Chondrocyte (in vitro differentiated cells): ENCODE data around the gene SYNPO2. TPM values are rescaled to one million over a fixed set of nuclear protein-coding genes. Genes with fewer than 3 reads are reported as not detected.

Source experiments
- DNase-seq: peaks from one replicate; pipeline ENCODE4 v3.0.0; 2021; ENCODE audit warnings: mixed read lengths, low spot score
- H3K27ac Mint-ChIP-seq: one replicate; pipeline ENCODE4 v1.8.0; 2021; ENCODE audit warnings: mild to moderate bottlenecking, moderate library complexity, mixed read lengths; ENCODE audit not compliant: unreplicated experiment
- H3K27me3 Mint-ChIP-seq: 2 replicates; pipeline ENCODE4 v1.8.0; 2021; ENCODE audit warnings: low read depth, mixed read lengths
- H3K36me3 Mint-ChIP-seq: 2 replicates; pipeline ENCODE4 v1.8.0; 2021; ENCODE audit warnings: low read depth, mixed read lengths
- H3K4me1 Mint-ChIP-seq: 2 replicates; pipeline ENCODE4 v1.8.0; 2021; ENCODE audit warnings: low read depth, mild to moderate bottlenecking, mixed read lengths
- H3K4me3 Mint-ChIP-seq: one replicate; pipeline ENCODE4 v1.8.0; 2021; ENCODE audit warnings: mild to moderate bottlenecking, moderate library complexity, mixed read lengths; ENCODE audit not compliant: unreplicated experiment
- H3K9me3 Mint-ChIP-seq: 2 replicates; pipeline ENCODE4 v1.8.0; 2021; ENCODE audit warnings: low read depth, mixed read lengths
- CTCF ChIP-seq: fragments of 200-600 bp; sonication (generic); IDR thresholded peaks from 2 replicates; pipeline ENCODE4 v1.5.0; 2021; ENCODE audit warnings: antibody characterized with exemption, mild to moderate bottlenecking, moderate library complexity
- total RNA-seq: library from RNA; stranded (reverse); gene quantifications from 3 replicates; pipeline ENCODE4 v1.2.1, GENCODE V29; 2021

Gene SYNPO2
- total RNA-seq, 1 donor from 2014 or later: 21.5 TPM

GRCh38 chr4:118910221-118910620, 21.6 kb downstream of the SYNPO2 start:
- no peak for DNase-seq
- no peak overlapping the region for H3K4me3 Mint-ChIP-seq
- no peak for TF ChIP-seq CTCF
- H3K27ac Mint-ChIP-seq: no peak overlapping the region
- H3K27me3 Mint-ChIP-seq: no peaks in the 10 kb centered on the region
- H3K36me3 Mint-ChIP-seq: no peaks in the 10 kb centered on the region
- H3K9me3 Mint-ChIP-seq: no peaks in the 10 kb centered on the region
- H3K4me1 Mint-ChIP-seq: peaks cover 20% of the 10 kb centered on the region

- Mint-ChIP-seq H3K4me3 (peak overlapping the region; percentile 14), H3K27me3 (no peaks in the 10 kb centered on the region), H3K9me3 (no peaks in the 10 kb centered on the region), H3K36me3 (no peaks in the 10 kb centered on the region), H3K4me1 (peaks cover 13% of the 10 kb centered on the region), H3K27ac (no peak overlapping the region)
- no peak for TF ChIP-seq CTCF
- no peak for DNase-seq
Measured at GRCh38 chr4:118911238-118911703, 22.6 kb downstream of the SYNPO2 start.

DNA sequence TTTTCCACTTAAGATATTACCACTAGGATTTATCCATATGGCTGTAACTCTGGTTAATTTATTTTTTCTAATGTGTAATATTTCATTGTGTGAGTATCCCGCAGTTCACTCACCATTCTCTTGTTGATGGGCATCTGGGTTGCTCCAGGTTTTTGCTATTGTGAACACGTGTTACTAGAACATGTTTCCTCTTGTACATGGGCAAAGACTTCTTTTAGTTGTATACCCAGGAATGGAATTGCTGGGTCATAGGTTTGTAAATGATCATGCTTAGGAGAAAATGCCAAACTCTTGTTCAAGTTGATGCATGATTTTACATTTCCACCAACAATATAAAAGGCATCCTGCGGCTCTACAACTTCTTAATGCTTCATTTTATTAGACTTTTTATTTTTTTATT, 26.8 kb downstream of the SYNPO2 start:
- Mint-ChIP-seq H3K27me3 (no peaks in the 10 kb centered on the region), H3K36me3 (no peaks in the 10 kb centered on the region), H3K4me3 (no peak overlapping the region), H3K27ac (no peak overlapping the region), H3K9me3 (no peaks in the 10 kb centered on the region), H3K4me1 (peaks cover 43% of the 10 kb centered on the region)
- DNase-seq: no peak
- no peak for TF ChIP-seq CTCF

DNA sequence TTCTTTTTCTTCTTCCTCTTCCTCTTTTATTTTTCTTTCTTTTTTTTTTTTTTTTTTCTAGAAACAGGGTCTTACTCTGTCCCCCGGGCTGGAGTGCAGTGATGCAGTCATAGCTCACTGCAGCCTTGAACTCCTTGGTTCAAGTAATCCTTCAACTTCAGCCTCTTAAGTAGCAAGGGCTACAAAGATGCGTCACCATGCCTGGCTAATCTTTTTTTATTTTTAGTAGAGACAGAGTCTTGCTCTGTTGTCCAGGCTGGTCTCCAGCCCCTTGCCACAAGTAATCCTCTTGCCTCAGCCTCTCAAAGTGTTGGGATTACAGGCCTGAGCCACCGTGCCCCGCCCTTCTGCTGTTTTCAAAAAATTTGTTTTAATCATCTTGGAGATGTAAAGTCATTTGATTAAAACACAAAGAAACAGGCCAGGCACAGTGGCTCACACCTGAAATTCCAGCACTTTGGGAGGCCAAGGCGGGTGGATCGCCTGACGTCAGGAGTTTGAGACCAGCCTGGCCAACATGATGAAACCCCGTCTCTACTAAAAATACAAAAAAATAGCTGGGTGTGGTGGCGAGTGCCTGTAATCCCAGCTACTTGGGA, 28.1 kb downstream of the SYNPO2 start:
- peak overlapping the region; percentile 22 for H3K27ac Mint-ChIP-seq
- no peaks in the 10 kb centered on the region for H3K36me3 Mint-ChIP-seq
- no peak overlapping the region for H3K4me3 Mint-ChIP-seq
- no peak for DNase-seq
- H3K27me3 Mint-ChIP-seq: no peaks in the 10 kb centered on the region
- H3K9me3 Mint-ChIP-seq: no peaks in the 10 kb centered on the region
- no peak for TF ChIP-seq CTCF
- peaks cover 35% of the 10 kb centered on the region for H3K4me1 Mint-ChIP-seq

DNA sequence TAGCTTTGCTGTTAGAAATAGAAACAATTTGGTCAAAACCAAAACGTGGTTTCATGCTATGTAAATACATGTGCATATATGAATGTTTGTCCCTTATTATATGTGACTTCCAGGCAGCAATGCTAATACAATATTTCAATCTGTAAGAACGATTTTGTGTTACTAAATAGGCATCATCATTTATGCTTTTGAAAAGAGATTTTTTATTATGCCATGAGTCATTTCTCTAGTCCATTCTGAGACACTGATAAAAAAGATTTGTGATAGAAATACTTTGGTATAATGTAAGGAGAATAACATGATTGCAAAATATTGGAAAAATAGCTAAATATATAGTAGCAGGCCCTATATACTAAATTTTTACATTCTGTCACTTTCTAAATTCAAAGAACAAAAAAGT, 28.9 kb downstream of the SYNPO2 start:
- H3K9me3 Mint-ChIP-seq: no peaks in the 10 kb centered on the region
- DNase-seq: no peak
- peak overlapping the region; percentile 69 for H3K27ac Mint-ChIP-seq
- no peaks in the 10 kb centered on the region for H3K36me3 Mint-ChIP-seq
- H3K4me3 Mint-ChIP-seq: no peak overlapping the region
- peaks cover 34% of the 10 kb centered on the region for H3K4me1 Mint-ChIP-seq
- TF ChIP-seq CTCF: no peak
- H3K27me3 Mint-ChIP-seq: no peaks in the 10 kb centered on the region
